Activated naive CD4-positive, alpha-beta T cell treated with anti-CD3 and anti-CD28 coated beads, Interleukin-2, amount 10 ng/mL, durations not matched to agents 7 days and 5 days (primary cell): Measurements from ENCODE around the gene GPER1.
"Not testable (repeated sequence)": the region's sequence is repeated elsewhere in the genome, so short reads cannot be mapped to it uniquely, and the experiment has no call there.

Experiments used
- CTCF ChIA-PET: fragments of 350-600 bp; sonication (Branson Sonifier 250); formaldehyde crosslinking; loops from one replicate; lab custom pipeline; 2021; ENCODE audit warnings: antibody characterized with exemption; lab: Charles Lee
- DNase-seq: peaks from one replicate; pipeline ENCODE4 v3.0.0-alpha.2; 2020
- H3K27ac Mint-ChIP-seq: one replicate; pipeline ENCODE4 v1.8.0; 2021; ENCODE audit warnings: mild to moderate bottlenecking, moderate library complexity, mixed read lengths
- H3K27me3 Mint-ChIP-seq: one replicate; pipeline ENCODE4 v1.8.0; 2021; ENCODE audit warnings: mild to moderate bottlenecking, mixed read lengths
- H3K36me3 Mint-ChIP-seq: one replicate; pipeline ENCODE4 v1.8.0; 2021; ENCODE audit warnings: mixed read lengths
- H3K4me1 Mint-ChIP-seq: one replicate; pipeline ENCODE4 v1.8.0; 2021; ENCODE audit warnings: mixed read lengths
- H3K4me3 Mint-ChIP-seq: one replicate; pipeline ENCODE4 v1.8.0; 2021; ENCODE audit warnings: mild to moderate bottlenecking, moderate library complexity, mixed read lengths
- H3K9me3 Mint-ChIP-seq: one replicate; pipeline ENCODE4 v1.8.0; 2021; ENCODE audit warnings: mixed read lengths

GPER1 gene

DNA sequence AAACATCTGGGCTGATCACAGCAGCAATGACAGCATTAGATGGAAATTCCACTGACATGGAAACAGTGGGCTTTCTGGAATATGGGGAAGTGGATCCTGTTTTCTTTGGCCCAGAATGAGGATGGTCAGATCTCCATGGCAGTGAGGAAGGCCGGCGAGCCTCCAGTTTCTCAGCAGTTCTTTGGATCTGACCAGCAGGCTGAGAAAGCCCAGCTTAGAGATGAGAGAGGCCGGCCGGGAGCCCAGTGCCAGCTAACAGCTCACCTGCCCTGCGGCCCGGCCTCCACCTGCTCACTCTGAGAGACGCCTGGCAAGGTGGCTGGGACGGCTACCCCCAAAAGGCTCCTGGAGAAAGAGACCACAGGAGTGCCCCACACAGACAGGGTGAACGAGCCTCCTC is 24.2 kb downstream of the GPER1 start:
- CTCF ChIA-PET = interaction anchor here (0.7 to 1.1 kb wide), 2 partner anchors 25 to 119 kb away, joined by 3 read pairs; a partner anchor contains a TSS

DNA sequence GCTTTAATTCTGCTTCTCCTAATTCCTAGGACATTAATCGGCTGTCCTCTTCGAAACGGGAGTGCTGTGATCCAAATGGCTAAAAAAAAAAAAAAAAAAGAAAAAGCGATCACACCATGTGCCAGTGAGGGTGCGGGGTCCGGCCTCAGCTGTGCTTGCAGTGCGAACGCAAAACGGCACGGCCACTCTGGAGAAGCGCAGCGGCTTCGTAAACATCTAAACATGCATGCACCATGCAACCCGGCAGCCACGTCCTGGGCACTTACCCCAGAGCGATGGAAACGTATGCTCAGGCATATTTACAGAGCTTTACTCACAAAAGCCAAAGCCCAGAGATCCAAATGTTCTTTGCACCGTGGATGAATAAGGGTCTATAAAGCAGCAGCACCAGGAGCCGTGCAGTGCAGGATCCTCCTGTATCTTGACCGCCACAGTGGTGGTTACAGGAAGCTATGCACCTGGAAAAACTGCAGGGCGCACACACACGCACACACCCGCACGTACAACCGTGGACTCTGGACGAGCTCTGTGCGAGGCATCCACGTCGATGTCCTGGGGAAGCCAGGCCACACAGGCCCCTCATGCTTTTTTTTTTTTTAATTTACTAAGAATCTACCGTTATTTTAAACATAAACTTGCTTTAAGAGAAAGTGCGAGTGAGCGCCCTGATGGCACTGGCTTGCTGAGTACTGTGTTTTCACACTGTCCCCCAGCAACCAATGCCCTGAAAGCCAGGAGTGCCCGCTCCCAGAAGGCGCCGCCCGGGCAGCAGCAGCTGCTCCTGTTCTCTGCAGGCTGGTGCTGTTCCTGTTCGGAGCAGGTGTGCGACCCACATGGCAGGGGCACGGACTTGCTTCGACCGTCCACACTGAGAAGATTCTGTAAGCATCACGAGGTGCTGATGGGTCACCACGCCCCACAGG is 25.0 kb downstream of the GPER1 start:
- no peaks in the 10 kb centered on the region for H3K27me3 Mint-ChIP-seq
- DNase-seq = no peak
- peaks cover 4% of the 10 kb centered on the region for H3K9me3 Mint-ChIP-seq
- H3K4me3 Mint-ChIP-seq = no peak overlapping the region
- CTCF ChIA-PET = interaction anchor here (0.7 to 1.1 kb wide), 2 partner anchors 25 to 119 kb away, joined by 3 read pairs; a partner anchor contains a TSS
- H3K4me1 Mint-ChIP-seq = no peaks in the 10 kb centered on the region
- H3K27ac Mint-ChIP-seq = no peak overlapping the region
- H3K36me3 Mint-ChIP-seq = no peaks in the 10 kb centered on the region

More for the DNA sequence above, 24.2 kb downstream of the GPER1 start:
- no peak for DNase-seq
- Mint-ChIP-seq H3K27me3 (no peaks in the 10 kb centered on the region), H3K27ac (no peak overlapping the region), H3K4me1 (no peaks in the 10 kb centered on the region), H3K9me3 (peaks cover 4% of the 10 kb centered on the region), H3K4me3 (no peak overlapping the region), H3K36me3 (no peaks in the 10 kb centered on the region)

DNA sequence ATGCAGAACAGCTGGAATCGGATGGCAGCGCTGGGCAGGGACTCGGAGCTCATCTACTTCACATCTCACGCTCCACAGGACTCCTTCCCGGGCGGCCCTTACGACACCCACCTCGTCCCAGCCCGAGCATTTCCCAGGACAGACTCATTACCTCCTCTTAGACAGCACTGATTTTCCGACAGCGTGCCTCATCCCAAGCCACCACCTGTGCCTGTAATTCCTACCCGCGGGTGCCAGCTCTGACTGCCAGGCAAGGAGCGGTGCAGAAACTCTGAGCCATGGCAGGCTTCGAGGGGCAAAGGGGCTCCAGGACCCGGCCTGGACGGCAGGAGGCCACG is 25.6 kb downstream of the GPER1 start:
- DNase-seq = no peak
- H3K9me3 Mint-ChIP-seq = peaks cover 4% of the 10 kb centered on the region
- no peak overlapping the region for H3K27ac Mint-ChIP-seq
- no peak overlapping the region for H3K4me3 Mint-ChIP-seq
- peaks cover 5% of the 10 kb centered on the region for H3K4me1 Mint-ChIP-seq
- no peaks in the 10 kb centered on the region for H3K36me3 Mint-ChIP-seq
- H3K27me3 Mint-ChIP-seq = no peaks in the 10 kb centered on the region
- CTCF ChIA-PET = no interaction called here

DNA sequence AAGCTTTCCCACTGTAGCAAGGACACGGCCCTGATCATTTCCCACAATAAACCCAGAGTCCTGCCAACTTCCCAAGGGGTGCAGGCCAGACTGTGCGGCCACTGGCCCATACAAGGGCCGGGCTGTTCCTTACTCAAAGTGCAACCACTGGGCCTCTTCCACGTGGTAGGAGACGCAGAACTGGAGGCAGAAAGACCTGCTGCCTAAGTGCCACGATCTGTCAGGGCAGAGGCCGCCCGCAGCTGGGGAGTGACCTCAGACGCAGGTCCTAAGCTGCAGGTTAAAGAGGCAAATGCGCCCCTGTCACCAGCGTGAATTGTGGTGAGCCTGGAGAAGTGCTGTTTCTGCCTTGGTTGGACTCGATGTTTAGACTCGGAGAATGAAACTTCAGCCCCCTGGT is 26.2 kb downstream of the GPER1 start:
- Mint-ChIP-seq H3K4me3 (no peak overlapping the region), H3K4me1 (peaks cover 9% of the 10 kb centered on the region), H3K27me3 (no peaks in the 10 kb centered on the region), H3K27ac (no peak overlapping the region), H3K36me3 (no peaks in the 10 kb centered on the region), H3K9me3 (peaks cover 4% of the 10 kb centered on the region)
- no peak for DNase-seq
- CTCF ChIA-PET = interaction anchor here (1.2 kb wide), 1 partner anchor 29 kb away, joined by 3 read pairs; no protein-coding TSS in a partner anchor

DNA sequence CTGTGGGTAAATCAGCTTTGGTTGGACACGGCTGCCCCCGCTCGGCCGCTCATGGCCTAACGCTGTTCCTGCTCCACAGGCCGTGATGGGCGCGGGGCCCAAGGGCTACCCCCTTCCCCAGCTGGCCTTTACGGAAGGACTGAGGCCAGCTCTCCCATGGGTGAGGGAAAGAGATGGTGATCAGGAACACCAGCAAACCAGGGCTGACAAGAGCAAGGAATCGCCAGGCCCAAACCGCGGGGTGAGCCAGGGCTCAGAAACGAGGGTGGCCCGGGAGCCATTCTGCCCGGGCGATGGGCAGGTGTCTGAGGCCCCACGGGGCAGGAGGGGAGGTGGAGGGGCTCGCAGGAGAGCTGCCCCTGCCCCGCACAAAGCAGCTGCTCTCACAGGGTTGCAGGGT is 26.6 kb downstream of the GPER1 start:
- Mint-ChIP-seq H3K9me3 (peaks cover 4% of the 10 kb centered on the region), H3K4me3 (no peak overlapping the region), H3K27me3 (no peaks in the 10 kb centered on the region), H3K4me1 (peaks cover 13% of the 10 kb centered on the region), H3K36me3 (no peaks in the 10 kb centered on the region), H3K27ac (no peak overlapping the region)
- DNase-seq = no peak
- CTCF ChIA-PET = interaction anchor here (1.2 kb wide), 1 partner anchor 28 kb away, joined by 3 read pairs; no protein-coding TSS in a partner anchor

DNA sequence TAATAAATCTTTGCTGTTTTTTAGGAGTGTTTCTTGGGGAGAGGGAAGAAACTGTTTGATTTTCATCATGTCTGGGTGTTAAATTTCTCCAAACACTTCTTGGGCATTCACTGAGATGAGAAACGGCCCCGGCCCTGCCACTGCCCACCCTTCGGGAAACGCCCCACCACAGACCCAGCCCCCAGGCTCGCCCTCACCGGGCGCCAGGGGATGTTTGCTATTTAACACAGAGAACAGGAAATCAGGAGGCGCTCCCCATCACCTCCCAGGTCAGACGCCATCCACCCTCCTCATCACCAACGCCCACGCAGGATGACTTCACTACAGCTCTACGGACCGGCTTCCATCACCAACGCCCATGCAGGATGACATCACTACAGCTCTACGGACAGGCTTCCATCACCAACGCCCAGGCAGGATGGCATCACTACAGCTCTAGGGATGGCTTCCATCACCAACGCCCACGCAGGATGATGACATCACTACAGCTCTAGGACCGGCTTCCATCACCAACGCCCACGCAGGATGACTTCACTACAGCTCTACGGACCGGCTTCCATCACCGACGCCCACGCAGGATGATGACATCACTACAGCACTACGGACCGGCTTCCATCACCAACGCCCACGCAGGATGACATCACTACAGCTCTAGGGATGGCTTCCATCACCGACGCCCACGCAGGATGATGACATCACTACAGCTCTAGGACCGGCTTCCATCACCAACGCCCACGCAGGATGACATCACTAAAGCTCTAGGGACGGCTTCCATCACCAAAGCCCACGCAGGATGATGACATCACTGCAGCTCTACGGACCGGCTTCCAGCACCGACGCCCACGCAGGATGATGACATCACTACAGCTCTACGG is 27.5 kb downstream of the GPER1 start:
- DNase-seq, H3K9me3 Mint-ChIP-seq, H3K27ac Mint-ChIP-seq, H3K27me3 Mint-ChIP-seq, H3K4me3 Mint-ChIP-seq, H3K36me3 Mint-ChIP-seq: not testable (repeated sequence)
- CTCF ChIA-PET = interaction anchor here (1.2 kb wide), 2 partner anchors 28 to 122 kb away, joined by 3 to 4 read pairs; no protein-coding TSS in a partner anchor
- peaks cover 14% of the 10 kb centered on the region for H3K4me1 Mint-ChIP-seq

DNA sequence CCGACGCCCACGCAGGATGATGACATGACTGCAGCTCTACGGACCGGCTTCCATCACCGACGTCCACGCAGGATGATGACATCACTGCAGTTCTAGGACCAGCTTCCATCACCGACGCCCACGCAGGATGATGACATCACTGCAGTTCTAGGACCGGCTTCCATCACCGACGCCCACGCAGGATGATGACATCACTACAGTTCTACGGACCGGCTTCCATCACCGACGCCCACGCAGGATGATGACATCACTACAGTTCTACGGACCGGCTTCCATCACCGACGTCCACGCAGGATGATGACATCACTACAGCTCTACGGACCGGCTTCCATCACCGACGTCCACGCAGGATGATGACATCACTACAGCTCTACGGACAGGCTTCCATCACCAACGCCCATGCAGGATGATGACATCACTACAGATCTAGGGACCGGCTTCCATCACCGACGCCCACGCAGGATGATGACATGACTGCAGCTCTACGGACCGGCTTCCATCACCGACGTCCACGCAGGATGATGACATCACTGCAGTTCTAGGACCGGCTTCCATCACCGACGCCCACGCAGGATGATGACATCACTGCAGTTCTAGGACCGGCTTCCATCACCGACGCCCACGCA is 28.6 kb downstream of the GPER1 start:
- H3K4me3 Mint-ChIP-seq, H3K27ac Mint-ChIP-seq, CTCF ChIA-PET, DNase-seq, H3K27me3 Mint-ChIP-seq, H3K9me3 Mint-ChIP-seq, H3K36me3 Mint-ChIP-seq: not testable (repeated sequence)
- H3K4me1 Mint-ChIP-seq = peaks cover 14% of the 10 kb centered on the region

DNA sequence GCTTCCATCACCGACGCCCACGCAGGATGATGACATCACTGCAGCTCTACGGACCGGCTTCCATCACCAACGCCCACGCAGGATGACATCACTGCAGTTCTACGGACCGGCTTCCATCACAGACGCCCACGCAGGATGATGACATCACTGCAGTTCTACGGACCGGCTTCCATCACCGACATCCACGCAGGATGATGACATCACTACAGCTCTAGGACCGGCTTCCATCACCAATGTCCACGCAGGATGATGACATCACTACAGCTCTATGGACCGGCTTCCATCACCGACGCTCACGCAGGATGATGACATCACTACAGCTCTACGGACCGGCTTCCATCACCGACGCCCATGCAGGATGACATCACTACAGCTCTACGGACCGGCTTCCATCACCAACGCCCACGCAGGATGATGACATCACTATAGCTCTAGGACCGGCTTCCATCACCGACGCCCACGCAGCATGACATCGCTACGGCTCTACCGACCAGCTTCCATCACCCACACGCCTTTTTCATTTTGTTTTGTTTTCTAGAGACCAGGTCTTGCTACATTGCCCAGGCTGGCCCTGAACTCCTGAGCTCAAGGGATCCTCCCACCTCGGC is 29.5 kb downstream of the GPER1 start:
- CTCF ChIA-PET = no interaction called here
- H3K27ac Mint-ChIP-seq = no peak overlapping the region
- no peaks in the 10 kb centered on the region for H3K27me3 Mint-ChIP-seq
- peaks cover 4% of the 10 kb centered on the region for H3K9me3 Mint-ChIP-seq
- no peaks in the 10 kb centered on the region for H3K36me3 Mint-ChIP-seq
- peaks cover 14% of the 10 kb centered on the region for H3K4me1 Mint-ChIP-seq
- H3K4me3 Mint-ChIP-seq = no peak overlapping the region
- DNase-seq = no peak

DNA sequence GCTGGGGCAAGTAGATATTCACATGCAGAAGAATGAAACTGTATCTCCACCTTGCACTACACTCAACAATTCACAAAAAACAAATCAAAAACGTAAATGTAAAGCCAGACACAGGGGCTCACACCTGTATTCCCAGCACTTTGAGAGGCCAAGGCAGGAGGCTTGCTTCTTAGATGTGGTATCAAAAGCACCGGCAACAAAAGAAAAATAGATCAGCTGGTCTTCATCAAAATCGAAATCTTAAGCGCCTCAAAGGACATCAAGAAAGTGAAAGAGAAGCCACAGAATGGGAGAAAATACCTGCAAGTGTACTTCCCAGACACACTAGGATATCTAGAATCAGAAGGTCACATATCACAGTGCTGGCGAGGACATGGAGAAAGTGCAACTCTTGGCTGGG is 31.3 kb downstream of the GPER1 start:
- DNase-seq = no peak
- Mint-ChIP-seq H3K9me3 (peaks cover 4% of the 10 kb centered on the region), H3K4me1 (peaks cover 14% of the 10 kb centered on the region), H3K27ac (no peak overlapping the region), H3K4me3 (no peak overlapping the region), H3K27me3 (no peaks in the 10 kb centered on the region), H3K36me3 (no peaks in the 10 kb centered on the region)
- CTCF ChIA-PET = interaction anchor here (1.8 kb wide), 1 partner anchor 57 kb away, joined by 6 read pairs; no protein-coding TSS in a partner anchor

DNA sequence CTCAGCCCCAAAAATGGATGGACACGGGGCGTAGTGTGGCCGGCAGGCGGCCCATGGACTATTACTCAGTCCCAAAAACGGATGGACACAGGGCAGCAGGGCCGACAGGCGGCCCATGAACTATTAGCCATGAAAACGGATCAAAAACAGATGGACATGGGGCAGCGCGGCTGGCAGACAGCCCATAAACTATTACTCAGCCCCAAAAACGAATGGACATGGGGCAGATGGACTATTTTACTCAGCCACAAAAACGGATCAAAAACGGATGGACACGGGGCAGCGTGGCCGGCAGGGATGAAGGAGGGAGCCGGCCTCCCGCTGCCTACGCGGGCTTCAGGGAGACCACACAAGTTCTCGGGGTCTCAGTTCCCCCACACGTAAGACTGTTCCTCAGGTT is 32.9 kb downstream of the GPER1 start:
- H3K9me3 Mint-ChIP-seq = peaks cover 3% of the 10 kb centered on the region
- no peak for DNase-seq
- H3K27ac Mint-ChIP-seq = no peak overlapping the region
- CTCF ChIA-PET = no interaction called here
- peaks cover 14% of the 10 kb centered on the region for H3K4me1 Mint-ChIP-seq
- no peak overlapping the region for H3K4me3 Mint-ChIP-seq
- no peaks in the 10 kb centered on the region for H3K27me3 Mint-ChIP-seq
- H3K36me3 Mint-ChIP-seq = no peaks in the 10 kb centered on the region

DNA sequence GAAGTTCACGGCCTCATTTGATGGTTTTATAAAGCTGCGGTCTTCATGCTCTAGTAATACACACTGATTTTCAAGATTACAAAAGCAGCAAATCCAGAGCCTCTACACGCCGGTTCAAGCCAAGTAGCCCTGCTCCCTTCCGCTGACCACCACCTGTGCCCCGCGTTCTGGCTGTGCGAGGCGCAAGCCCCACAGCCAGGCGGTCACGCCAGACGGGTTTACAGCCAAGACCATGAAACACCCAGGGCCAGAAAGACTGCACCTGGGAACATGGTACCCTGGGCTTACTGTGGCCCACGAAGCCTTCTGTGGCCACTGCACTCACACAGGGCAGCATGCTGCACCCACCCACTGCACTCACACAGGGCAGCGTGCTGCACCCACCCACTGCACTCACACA is 33.6 kb downstream of the GPER1 start:
- H3K4me1 Mint-ChIP-seq = peaks cover 14% of the 10 kb centered on the region
- H3K27ac Mint-ChIP-seq = no peak overlapping the region
- H3K36me3 Mint-ChIP-seq = no peaks in the 10 kb centered on the region
- CTCF ChIA-PET = no interaction called here
- H3K27me3 Mint-ChIP-seq = no peaks in the 10 kb centered on the region
- no peak for DNase-seq
- H3K9me3 Mint-ChIP-seq = no peaks in the 10 kb centered on the region
- H3K4me3 Mint-ChIP-seq = no peak overlapping the region

DNA sequence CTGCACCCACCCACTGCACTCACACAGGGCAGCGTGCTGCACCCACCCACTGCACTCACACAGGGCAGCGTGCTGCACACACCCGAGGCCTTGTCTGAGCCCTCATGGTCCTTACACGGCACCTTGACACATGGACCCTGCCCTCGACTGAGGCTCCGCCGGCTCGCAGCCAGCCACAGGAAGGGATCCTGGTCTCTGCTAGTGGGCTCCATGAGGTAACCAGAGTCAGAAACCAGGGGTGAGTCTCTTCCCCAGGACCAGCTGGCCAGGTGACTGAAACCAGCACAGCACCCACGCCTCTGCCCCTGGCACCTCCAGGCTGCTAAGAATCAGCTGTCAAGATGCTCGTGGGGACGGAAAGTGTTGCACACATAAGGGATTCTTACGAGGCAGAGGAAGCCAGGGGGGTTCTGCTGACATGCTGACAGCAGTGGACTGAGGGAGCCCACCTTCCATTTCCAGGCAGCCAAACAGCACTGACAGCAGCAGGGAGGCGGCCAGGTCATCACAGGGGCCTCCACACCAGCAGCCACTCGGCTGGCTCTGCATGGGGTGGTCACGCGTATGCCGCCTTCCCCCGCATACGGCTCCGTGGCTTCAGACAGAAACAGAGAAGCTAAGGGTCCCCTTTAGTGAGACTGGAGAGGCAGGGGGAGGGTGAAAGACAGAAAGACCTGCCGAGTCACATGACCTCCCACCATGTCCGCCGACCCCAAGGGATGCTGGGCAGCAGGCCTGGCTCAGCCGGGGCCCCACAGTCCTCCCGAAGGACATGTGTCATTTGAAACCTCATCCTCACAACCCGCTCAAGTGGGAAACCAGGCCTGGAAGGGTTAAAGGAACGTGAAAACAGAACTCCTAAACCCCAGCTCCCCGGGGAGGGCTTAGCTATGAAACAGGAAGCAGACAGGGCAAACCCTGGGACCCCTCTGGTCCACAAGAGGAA is 34.2 kb downstream of the GPER1 start:
- no peaks in the 10 kb centered on the region for H3K9me3 Mint-ChIP-seq
- CTCF ChIA-PET = no interaction called here
- no peaks in the 10 kb centered on the region for H3K27me3 Mint-ChIP-seq
- no peak overlapping the region for H3K4me3 Mint-ChIP-seq
- no peak for DNase-seq
- peaks cover 14% of the 10 kb centered on the region for H3K4me1 Mint-ChIP-seq
- H3K36me3 Mint-ChIP-seq = no peaks in the 10 kb centered on the region
- H3K27ac Mint-ChIP-seq = no peak overlapping the region
